ENCODE measurements around the gene SNUPN. TPM values are rescaled to one million over a fixed set of nuclear protein-coding genes. Genes with fewer than 3 reads are reported as not detected.

The SNUPN gene
- total and polyA plus RNA-seq, 2 donors (not counting 1 experiment from before 2014, with no cell fraction given) = 10.5 to 23.5 TPM

DNA sequence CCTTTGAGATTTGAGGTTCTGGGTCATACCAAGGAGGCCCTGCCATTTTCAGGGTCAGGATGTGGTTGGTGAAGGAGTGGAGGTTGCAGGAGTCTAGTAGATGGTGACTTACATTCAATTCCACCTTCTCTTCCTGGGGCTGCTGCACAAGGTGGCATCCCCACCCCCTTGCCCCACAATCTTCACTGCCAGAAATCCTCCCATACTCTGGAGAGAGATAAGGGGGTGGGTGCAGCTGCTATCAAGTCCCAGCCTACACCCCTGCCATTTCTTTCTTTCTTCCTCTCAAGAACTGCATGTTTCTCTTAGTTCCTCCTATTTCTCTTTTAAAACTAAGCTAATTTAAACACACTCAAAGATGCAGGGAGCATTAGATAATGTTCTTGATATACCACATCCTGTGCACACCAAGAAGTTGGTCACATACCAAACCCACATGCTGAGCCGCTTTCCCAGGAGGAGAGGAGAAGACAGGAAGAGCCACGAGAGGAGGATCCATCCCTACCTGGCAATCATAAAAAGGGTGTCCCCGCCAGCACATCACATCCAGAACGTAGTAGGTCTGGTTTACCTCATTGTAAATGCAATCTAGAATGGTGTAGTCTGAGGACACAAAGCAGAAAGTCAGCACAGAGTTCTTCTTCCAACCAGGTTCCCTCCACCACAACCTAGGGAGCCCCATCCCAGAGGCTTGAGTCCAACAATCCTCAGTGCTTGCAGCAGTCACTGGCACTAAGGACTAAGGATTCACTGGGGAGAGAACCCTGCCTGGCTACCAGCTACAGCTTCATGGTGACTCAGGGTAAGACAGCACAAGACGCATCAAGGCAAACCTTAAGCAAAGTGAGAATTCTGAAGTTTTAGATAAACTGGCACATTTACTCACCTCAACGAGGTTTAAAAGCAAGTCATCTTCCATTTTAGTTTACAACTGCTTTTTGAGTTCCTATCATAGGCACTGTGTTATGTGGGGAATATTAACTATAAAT lies 18.5 kb downstream of the SNUPN start:
- no peak for ATAC-seq (ENCODE audit: low read depth)
- 60% methylated on average over 1 of the region's 6 CpGs for WGBS (ENCODE audit: insufficient coverage)
- peaks cover 0 to 3% of the 10 kb centered on the region in 2 donors for H3K4me1 ChIP-seq (ENCODE audit: control insufficient read depth in 2 of 2, insufficient read depth in 2 of 2, low read length in 2 of 2)
- intact Hi-C loops (cut with micrococcal nuclease) = no loop called here
- H3K27me3 Mint-ChIP-seq = no peaks in the 10 kb centered on the region
- H4K20me1 ChIP-seq (ENCODE audit: control insufficient read depth, insufficient read depth, low read length, poor library complexity, severe bottlenecking) = no peaks in the 10 kb centered on the region
- ChIA-PET POLR2A (no interaction called here), CTCF (no interaction called here)
- H3K36me3 ChIP-seq (replicated peaks in 1 of 2; ENCODE audit: control extremely low read depth in 1 of 2, control insufficient read depth in 1 of 2, extremely low read depth in 1 of 2, insufficient read depth in 2 of 2, low read length in 1 of 2) = peaks cover 11 to 54% of the 10 kb centered on the region in 2 experiments
- H3K9ac ChIP-seq (ENCODE audit: low read length) = no peak overlapping the region
- no peak overlapping the region for H3K27ac Mint-ChIP-seq
- no peaks in the 10 kb centered on the region for H3K4me1 Mint-ChIP-seq
- H3K4me3 Mint-ChIP-seq = no peak overlapping the region
- H3K27me3 ChIP-seq (replicated peaks in 1 of 4; ENCODE audit: control extremely low read depth in 1 of 4, control insufficient read depth in 3 of 4, insufficient read depth in 4 of 4, low read length in 3 of 4) = no peaks in the 10 kb centered on the region
- TF ChIP-seq, protein P1, sequence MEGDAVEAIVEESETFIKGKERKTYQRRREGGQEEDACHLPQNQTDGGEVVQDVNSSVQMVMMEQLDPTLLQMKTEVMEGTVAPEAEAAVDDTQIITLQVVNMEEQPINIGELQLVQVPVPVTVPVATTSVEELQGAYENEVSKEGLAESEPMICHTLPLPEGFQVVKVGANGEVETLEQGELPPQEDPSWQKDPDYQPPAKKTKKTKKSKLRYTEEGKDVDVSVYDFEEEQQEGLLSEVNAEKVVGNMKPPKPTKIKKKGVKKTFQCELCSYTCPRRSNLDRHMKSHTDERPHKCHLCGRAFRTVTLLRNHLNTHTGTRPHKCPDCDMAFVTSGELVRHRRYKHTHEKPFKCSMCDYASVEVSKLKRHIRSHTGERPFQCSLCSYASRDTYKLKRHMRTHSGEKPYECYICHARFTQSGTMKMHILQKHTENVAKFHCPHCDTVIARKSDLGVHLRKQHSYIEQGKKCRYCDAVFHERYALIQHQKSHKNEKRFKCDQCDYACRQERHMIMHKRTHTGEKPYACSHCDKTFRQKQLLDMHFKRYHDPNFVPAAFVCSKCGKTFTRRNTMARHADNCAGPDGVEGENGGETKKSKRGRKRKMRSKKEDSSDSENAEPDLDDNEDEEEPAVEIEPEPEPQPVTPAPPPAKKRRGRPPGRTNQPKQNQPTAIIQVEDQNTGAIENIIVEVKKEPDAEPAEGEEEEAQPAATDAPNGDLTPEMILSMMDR (IDR thresholded peaks at IDR 0.05) = no peak
- no peak for TF ChIP-seq EZH2 (IDR thresholded peaks at IDR 0.05; ENCODE audit: borderline replicate concordance, insufficient read depth, low read depth, low read length, poor library complexity, severe bottlenecking)
- no peaks in the 10 kb centered on the region for H3K79me2 ChIP-seq (ENCODE audit: control insufficient read depth, insufficient read depth, low read length)
- H2AFZ ChIP-seq (ENCODE audit: insufficient read depth, low read depth, low read length, poor library complexity, severe bottlenecking) = no peak overlapping the region
- no peaks in the 10 kb centered on the region for H3K9me3 Mint-ChIP-seq (ENCODE audit: insufficient read depth)
- H3K9me3 ChIP-seq (ENCODE audit: control extremely low read depth in 1 of 3, control insufficient read depth in 2 of 3, insufficient read depth in 1 of 3, low read length in 2 of 3) = no peaks in the 10 kb centered on the region
- H3K4me3 ChIP-seq (ENCODE audit: control extremely low read depth in 1 of 5, extremely low read depth in 1 of 5, insufficient read depth in 1 of 5, low read depth in 2 of 5, low read length in 4 of 5) = no peak overlapping the region
- no peak overlapping the region for H3K27ac ChIP-seq (ENCODE audit: low read length in 2 of 2)
- no peak for DNase-seq
- no peak overlapping the region for H3K4me2 ChIP-seq (replicated peaks; ENCODE audit: low read depth, low read length, poor library complexity, severe bottlenecking)

DNA sequence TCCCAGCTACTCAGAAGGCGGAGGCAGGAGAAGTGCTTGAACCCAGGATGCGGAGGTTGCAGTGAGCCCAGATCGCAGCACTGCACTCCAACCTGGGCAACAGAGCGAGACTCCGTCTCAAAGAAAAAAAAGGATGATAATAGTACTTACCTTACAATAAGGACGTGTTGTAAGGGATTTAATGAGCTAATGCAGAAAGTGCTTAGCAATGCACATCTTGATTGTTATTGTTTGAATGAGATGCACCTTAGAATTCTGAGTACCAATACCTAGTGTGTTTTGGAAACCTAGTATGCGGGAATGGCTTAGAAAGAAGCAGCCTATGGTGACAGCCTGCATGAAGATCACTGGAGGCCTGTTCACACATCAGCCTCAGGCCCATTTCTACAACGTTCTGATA lies 19.5 kb downstream of the SNUPN start:
- ChIA-PET POLR2A (no interaction called here), CTCF (no interaction called here)
- Histone ChIP-seq H3K27ac (ENCODE audit: low read length in 2 of 2) (no peak overlapping the region), H4K20me1 (ENCODE audit: control insufficient read depth, insufficient read depth, low read length, poor library complexity, severe bottlenecking) (no peaks in the 10 kb centered on the region), H3K4me3 (ENCODE audit: control extremely low read depth in 1 of 5, extremely low read depth in 1 of 5, insufficient read depth in 1 of 5, low read depth in 2 of 5, low read length in 4 of 5) (no peak overlapping the region), H3K9me3 (ENCODE audit: control extremely low read depth in 1 of 3, control insufficient read depth in 2 of 3, insufficient read depth in 1 of 3, low read length in 2 of 3) (no peaks in the 10 kb centered on the region), H2AFZ (ENCODE audit: insufficient read depth, low read depth, low read length, poor library complexity, severe bottlenecking) (no peak overlapping the region), H3K9ac (ENCODE audit: low read length) (no peak overlapping the region), H3K79me2 (ENCODE audit: control insufficient read depth, insufficient read depth, low read length) (no peaks in the 10 kb centered on the region), H3K27me3 (replicated peaks in 1 of 4; ENCODE audit: control extremely low read depth in 1 of 4, control insufficient read depth in 3 of 4, insufficient read depth in 4 of 4, low read length in 3 of 4) (no peaks in the 10 kb centered on the region), H3K4me1 (ENCODE audit: control insufficient read depth in 2 of 2, insufficient read depth in 2 of 2, low read length in 2 of 2) (peaks cover 0 to 3% of the 10 kb centered on the region in 2 donors), H3K4me2 (replicated peaks; ENCODE audit: low read depth, low read length, poor library complexity, severe bottlenecking) (no peak overlapping the region), H3K36me3 (replicated peaks in 1 of 2; ENCODE audit: control extremely low read depth in 1 of 2, control insufficient read depth in 1 of 2, extremely low read depth in 1 of 2, insufficient read depth in 2 of 2, low read length in 1 of 2) (peaks cover 11 to 57% of the 10 kb centered on the region in 2 experiments)
- Mint-ChIP-seq H3K4me1 (no peaks in the 10 kb centered on the region), H3K27me3 (no peaks in the 10 kb centered on the region), H3K4me3 (no peak overlapping the region), H3K27ac (no peak overlapping the region), H3K9me3 (ENCODE audit: insufficient read depth) (no peaks in the 10 kb centered on the region)
- DNase-seq (no peak), ATAC-seq (ENCODE audit: low read depth) (no peak)
- intact Hi-C loops (cut with micrococcal nuclease) = no loop called here
- TF ChIP-seq, protein P1 (IDR thresholded peaks at IDR 0.05) = no peak
- TF ChIP-seq EZH2 (IDR thresholded peaks at IDR 0.05; ENCODE audit: borderline replicate concordance, insufficient read depth, low read depth, low read length, poor library complexity, severe bottlenecking) = no peak
- WGBS (ENCODE audit: insufficient coverage) = 92% methylated on average over 2 of the region's 8 CpGs
